ENCODE measurements around the gene CCDC85C.

Gene CCDC85C

DNA sequence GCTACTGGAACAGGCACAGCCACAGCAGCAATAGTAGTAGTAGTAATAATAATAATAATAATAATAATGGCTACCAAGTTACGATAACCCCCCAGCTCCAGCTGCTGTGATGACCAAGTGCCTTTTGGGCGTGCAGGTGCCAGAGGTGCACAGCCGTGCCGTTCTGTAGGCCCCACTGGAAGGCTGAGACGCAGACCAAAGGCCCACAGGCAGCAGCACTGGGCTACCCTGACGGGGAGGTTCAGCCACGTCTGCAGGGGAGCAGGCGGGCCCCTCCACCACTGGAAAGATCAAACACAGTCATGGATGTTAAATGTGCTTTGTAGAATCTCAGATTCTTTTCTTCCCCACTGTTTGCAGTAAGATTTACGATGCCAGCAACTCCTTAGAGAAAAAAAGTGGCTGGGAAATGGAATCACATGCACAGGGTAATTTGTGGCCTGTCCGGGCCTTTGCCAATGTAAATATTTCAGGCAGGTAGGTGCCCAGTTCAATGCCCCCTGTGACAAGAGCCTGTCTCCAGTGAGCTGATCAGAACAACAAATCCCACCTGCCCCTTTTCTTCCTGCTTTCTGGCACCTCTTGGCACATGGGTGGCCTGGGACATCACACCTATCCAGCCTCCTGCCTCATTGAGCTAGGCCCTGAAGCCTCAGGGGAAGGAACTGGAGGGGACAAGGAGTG lies 32.6 kb downstream of the CCDC85C start:
- CTCF ChIA-PET: no interaction called here
- TF ChIP-seq NFRKB (IDR thresholded peaks at IDR 0.05) (no peak), TARDBP (IDR thresholded peaks at IDR 0.05) (no peak), ARNT (IDR thresholded peaks at IDR 0.05) (no peak), L3MBTL2 (conservative IDR thresholded peaks at IDR 0.05) (peak; percentile 72; the same call in 1 of the 2 replicates)
- TF ChIP-seq, protein P1, sequence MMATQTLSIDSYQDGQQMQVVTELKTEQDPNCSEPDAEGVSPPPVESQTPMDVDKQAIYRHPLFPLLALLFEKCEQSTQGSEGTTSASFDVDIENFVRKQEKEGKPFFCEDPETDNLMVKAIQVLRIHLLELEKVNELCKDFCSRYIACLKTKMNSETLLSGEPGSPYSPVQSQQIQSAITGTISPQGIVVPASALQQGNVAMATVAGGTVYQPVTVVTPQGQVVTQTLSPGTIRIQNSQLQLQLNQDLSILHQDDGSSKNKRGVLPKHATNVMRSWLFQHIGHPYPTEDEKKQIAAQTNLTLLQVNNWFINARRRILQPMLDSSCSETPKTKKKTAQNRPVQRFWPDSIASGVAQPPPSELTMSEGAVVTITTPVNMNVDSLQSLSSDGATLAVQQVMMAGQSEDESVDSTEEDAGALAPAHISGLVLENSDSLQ (IDR thresholded peaks at IDR 0.05): peak; percentile 62
- POLR2A ChIA-PET: interaction anchor here (1.3 to 1.9 kb wide), 2 partner anchors 34 to 96 kb away, joined by 3 to 8 read pairs; no protein-coding TSS in a partner anchor
- DNase-seq (ENCODE audit: extremely low spot score): no peak

DNA sequence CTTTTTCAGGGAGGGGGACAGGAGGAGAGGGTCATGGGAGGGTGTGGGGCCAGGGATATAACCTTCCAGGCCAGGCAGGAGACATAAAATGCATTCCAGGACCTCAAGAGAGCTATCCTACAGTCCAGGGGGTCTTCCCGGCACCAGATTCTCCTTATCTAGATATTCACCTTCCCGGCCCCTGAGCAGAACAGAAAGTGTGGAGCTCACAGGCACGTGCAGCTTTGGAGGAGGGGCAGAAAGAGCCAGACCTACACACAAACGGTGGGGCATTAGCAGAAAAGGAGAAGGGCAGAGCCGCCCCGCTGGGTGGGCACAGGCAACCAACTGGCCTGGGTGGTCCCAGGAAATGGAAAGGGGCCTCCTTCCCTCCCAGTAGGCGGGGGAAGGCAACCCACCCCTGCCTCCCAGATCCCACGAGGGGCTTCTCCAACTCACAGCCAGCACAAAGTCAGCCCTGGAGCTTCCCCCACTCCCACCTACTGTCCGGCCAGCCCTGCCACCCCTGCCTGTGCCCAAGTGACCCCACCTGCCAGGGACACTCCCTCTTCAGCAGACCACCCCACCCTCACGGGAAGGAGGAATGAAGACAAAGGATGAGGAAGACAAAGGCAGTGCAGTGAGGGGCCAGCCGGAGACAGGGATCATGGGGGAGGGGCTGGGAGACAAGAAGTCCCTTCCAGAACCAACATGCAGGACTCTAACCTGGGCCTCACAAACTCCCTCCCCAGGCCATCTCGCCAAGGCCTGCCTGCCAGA lies 33.3 kb downstream of the CCDC85C start:
- TF ChIP-seq FOXK2 (IDR thresholded peaks at IDR 0.05) (no peak), FOXA1 (IDR thresholded peaks at IDR 0.05) (no peak), NFRKB (IDR thresholded peaks at IDR 0.05) (no peak), ARNT (IDR thresholded peaks at IDR 0.05) (no peak), ZNF384 (IDR thresholded peaks at IDR 0.05) (no peak), FOXM1 (IDR thresholded peaks at IDR 0.05; ENCODE audit: borderline replicate concordance) (no peak), ELF4 (IDR thresholded peaks at IDR 0.05) (no peak), SUZ12 (IDR thresholded peaks at IDR 0.05) (no peak), CTBP1 (IDR thresholded peaks at IDR 0.05; ENCODE audit: borderline replicate concordance) (no peak), LEF1 (IDR thresholded peaks at IDR 0.05; ENCODE audit: borderline replicate concordance) (no peak), HDGF (IDR thresholded peaks at IDR 0.05; ENCODE audit: borderline replicate concordance) (no peak), SP1 (IDR thresholded peaks at IDR 0.05) (no peak), L3MBTL2 (conservative IDR thresholded peaks at IDR 0.05) (no peak), TARDBP (IDR thresholded peaks at IDR 0.05) (no peak), BHLHE40 (IDR thresholded peaks at IDR 0.05; ENCODE audit: borderline replicate concordance) (no peak)
- TF ChIP-seq, protein P1 (IDR thresholded peaks at IDR 0.05): no peak
- ChIA-PET CTCF (no interaction called here), POLR2A (interaction anchor here (1.9 kb wide), 1 partner anchor 34 kb away, joined by 8 read pairs; no protein-coding TSS in a partner anchor)
- no peak for DNase-seq (ENCODE audit: extremely low spot score)

DNA sequence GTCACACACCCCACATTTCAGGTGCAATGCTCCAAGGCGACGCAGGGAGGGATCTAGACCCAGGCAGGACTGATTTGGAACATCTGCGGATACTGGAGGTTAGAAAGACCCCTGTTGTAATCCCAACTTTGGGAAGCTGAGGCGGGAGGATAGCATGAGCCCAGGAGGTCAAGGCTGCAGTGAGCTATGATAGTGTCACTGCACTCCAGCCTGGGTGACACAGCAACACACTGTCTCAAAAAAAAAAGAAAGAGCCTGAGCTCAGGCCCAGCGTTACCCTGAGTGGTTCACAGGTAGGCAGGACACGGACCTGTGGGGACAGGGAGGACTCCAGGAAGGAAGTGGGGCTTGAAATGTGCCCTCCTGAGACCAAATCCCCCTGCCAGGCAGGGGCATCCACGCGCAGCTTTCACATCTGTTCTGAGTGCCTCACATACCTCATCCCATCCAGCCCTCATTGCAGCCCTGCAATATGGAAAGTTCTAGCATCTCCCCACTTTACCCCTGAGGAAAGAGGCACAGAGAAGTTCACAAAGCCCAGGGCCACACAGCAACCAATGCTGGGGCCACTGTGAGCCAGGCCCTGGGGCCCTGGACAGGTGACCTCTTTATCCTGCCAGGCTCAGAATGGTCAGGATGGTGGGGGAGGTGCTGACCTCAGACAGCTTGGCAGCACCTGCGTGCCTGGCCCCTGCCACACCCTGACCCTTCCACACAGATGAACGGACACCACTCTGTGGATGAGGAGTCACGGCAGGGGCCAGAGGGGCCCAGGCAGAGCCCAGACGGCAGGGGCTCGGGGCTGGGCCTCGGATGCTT lies 34.1 kb downstream of the CCDC85C start:
- CTCF ChIA-PET: no interaction called here
- POLR2A ChIA-PET: interaction anchor here (1.9 kb wide), 1 partner anchor 35 kb away, joined by 8 read pairs; no protein-coding TSS in a partner anchor
- TF ChIP-seq NFRKB (IDR thresholded peaks at IDR 0.05) (no peak), LEF1 (IDR thresholded peaks at IDR 0.05; ENCODE audit: borderline replicate concordance) (no peak), TARDBP (IDR thresholded peaks at IDR 0.05) (no peak), ARNT (IDR thresholded peaks at IDR 0.05) (no peak), BHLHE40 (IDR thresholded peaks at IDR 0.05; ENCODE audit: borderline replicate concordance) (no peak), L3MBTL2 (conservative IDR thresholded peaks at IDR 0.05) (no peak), ZNF384 (IDR thresholded peaks at IDR 0.05) (no peak), ELF4 (IDR thresholded peaks at IDR 0.05) (no peak), SP1 (IDR thresholded peaks at IDR 0.05) (no peak), SUZ12 (IDR thresholded peaks at IDR 0.05) (no peak), FOXK2 (IDR thresholded peaks at IDR 0.05) (no peak), FOXA1 (IDR thresholded peaks at IDR 0.05) (no peak), HDGF (IDR thresholded peaks at IDR 0.05; ENCODE audit: borderline replicate concordance) (no peak), FOXM1 (IDR thresholded peaks at IDR 0.05; ENCODE audit: borderline replicate concordance) (no peak), CTBP1 (IDR thresholded peaks at IDR 0.05; ENCODE audit: borderline replicate concordance) (no peak)
- TF ChIP-seq, protein P1 (IDR thresholded peaks at IDR 0.05): no peak
- no peak for DNase-seq (ENCODE audit: extremely low spot score)

DNA sequence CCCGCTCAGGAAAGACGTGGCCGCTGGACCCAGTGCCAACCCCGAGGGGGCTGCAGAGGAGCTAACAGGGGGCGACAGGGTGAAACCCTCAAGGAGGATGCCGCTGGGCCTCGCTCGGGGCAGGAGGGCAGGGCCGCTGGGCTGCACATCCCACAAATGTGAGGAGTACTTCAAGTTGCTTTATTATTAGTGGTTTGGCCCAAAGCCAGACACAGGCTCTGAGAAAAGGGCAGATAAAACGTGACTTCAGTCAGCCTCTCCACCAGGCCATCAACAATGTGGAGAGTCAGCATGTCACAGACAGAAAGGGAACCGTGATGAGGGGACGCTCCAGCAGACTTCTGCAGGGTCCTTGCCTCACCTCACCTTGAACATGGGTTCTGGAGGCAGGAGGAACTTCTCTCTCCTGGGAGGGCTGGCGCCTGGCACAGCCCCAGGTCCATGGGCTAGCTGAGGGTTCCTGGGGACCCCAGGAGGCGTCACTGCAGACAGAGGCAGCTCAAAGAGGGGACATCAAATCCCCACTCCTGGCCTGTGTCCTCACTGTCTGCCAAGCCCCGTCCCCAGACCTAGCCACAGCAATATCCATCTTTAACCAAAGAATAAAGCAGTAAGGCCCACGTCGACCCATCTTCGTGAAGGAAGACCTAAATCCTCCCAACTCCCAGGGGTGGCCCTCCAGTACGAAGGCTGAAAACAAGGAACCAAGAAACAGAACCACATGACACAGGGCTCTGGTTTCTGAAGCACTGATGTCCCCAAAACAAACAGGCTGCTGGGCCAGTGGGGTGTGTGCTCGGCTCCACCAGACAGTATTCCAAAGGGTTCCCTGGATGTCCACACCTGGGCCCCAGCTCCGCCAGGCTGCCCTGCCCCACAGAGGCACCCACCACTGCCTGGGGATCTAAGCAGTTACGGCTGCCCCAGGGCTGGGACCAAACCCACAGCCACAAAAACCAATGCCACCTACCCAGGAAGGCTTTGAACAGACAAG lies 35.1 kb downstream of the CCDC85C start:
- ChIA-PET CTCF (no interaction called here), POLR2A (no interaction called here)
- DNase-seq (ENCODE audit: extremely low spot score): no peak
- TF ChIP-seq, protein P1 (IDR thresholded peaks at IDR 0.05): no peak
- no peak for TF ChIP-seq ZNF384 (IDR thresholded peaks at IDR 0.05)
- TF ChIP-seq LEF1 (IDR thresholded peaks at IDR 0.05; ENCODE audit: borderline replicate concordance): no peak
- no peak for TF ChIP-seq BHLHE40 (IDR thresholded peaks at IDR 0.05; ENCODE audit: borderline replicate concordance)
- no peak for TF ChIP-seq FOXM1 (IDR thresholded peaks at IDR 0.05; ENCODE audit: borderline replicate concordance)
- TF ChIP-seq ARNT (IDR thresholded peaks at IDR 0.05): no peak

Measured in HEK293T (cell line).